ENCODE data around the gene FMO1.

Gene FMO1

GRCh38 chr1:171252482-171252881 lies 4.2 kb downstream of the FMO1 start:
- H3K4me3 ChIP-seq (ENCODE audit: low read depth, low read length): no peak overlapping the region
- no peak for DNase-seq (ENCODE audit: low read depth)
- TF ChIP-seq CTCF (IDR thresholded peaks at IDR 0.05; ENCODE audit: low read depth, low read length): no peak
- no peak for TF ChIP-seq POLR2A (IDR thresholded peaks at IDR 0.05; ENCODE audit: extremely low read depth, insufficient read length)
- TF ChIP-seq MAX (IDR thresholded peaks at IDR 0.05; ENCODE audit: low read depth, low read length): no peak
- TF ChIP-seq MYC (IDR thresholded peaks at IDR 0.05; ENCODE audit: low read depth, low read length): no peak

- TF ChIP-seq MAX (IDR thresholded peaks at IDR 0.05; ENCODE audit: low read depth, low read length) (no peak), MYC (IDR thresholded peaks at IDR 0.05; ENCODE audit: low read depth, low read length) (no peak), CTCF (IDR thresholded peaks at IDR 0.05; ENCODE audit: low read depth, low read length) (no peak), POLR2A (IDR thresholded peaks at IDR 0.05; ENCODE audit: extremely low read depth, insufficient read length) (no peak)
- DNase-seq (ENCODE audit: low read depth): no peak
- H3K4me3 ChIP-seq (ENCODE audit: low read depth, low read length): no peak overlapping the region
Measured at GRCh38 chr1:171254859-171255258, 6.6 kb downstream of the FMO1 start.

GRCh38 chr1:171256940-171257606 lies 8.8 kb downstream of the FMO1 start:
- no peak overlapping the region for H3K4me3 ChIP-seq (ENCODE audit: low read depth, low read length)
- TF ChIP-seq MYC (IDR thresholded peaks at IDR 0.05; ENCODE audit: low read depth, low read length) (no peak), MAX (IDR thresholded peaks at IDR 0.05; ENCODE audit: low read depth, low read length) (no peak), CTCF (IDR thresholded peaks at IDR 0.05; ENCODE audit: low read depth, low read length) (no peak), POLR2A (IDR thresholded peaks at IDR 0.05; ENCODE audit: extremely low read depth, insufficient read length) (no peak)
- no peak for DNase-seq (ENCODE audit: low read depth)

- DNase-seq (ENCODE audit: low read depth): no peak
- H3K4me3 ChIP-seq (ENCODE audit: low read depth, low read length): no peak overlapping the region
- no peak for TF ChIP-seq MAX (IDR thresholded peaks at IDR 0.05; ENCODE audit: low read depth, low read length)
Measured at GRCh38 chr1:171257607-171258076, 9.3 kb downstream of the FMO1 start.

GRCh38 chr1:171258429-171258828 lies 10.1 kb downstream of the FMO1 start:
- no peak for TF ChIP-seq POLR2A (IDR thresholded peaks at IDR 0.05; ENCODE audit: extremely low read depth, insufficient read length)
- no peak for TF ChIP-seq MYC (IDR thresholded peaks at IDR 0.05; ENCODE audit: low read depth, low read length)
- no peak for TF ChIP-seq CTCF (IDR thresholded peaks at IDR 0.05; ENCODE audit: low read depth, low read length)
- DNase-seq (ENCODE audit: low read depth): no peak
- H3K4me3 ChIP-seq (ENCODE audit: low read depth, low read length): no peak overlapping the region

GRCh38 chr1:171258943-171259342 lies 10.6 kb downstream of the FMO1 start:
- H3K4me3 ChIP-seq (ENCODE audit: low read depth, low read length): no peak overlapping the region
- no peak for TF ChIP-seq MYC (IDR thresholded peaks at IDR 0.05; ENCODE audit: low read depth, low read length)
- no peak for TF ChIP-seq MAX (IDR thresholded peaks at IDR 0.05; ENCODE audit: low read depth, low read length)
- TF ChIP-seq POLR2A (IDR thresholded peaks at IDR 0.05; ENCODE audit: extremely low read depth, insufficient read length): no peak
- TF ChIP-seq CTCF (IDR thresholded peaks at IDR 0.05; ENCODE audit: low read depth, low read length): no peak
- no peak for DNase-seq (ENCODE audit: low read depth)

All from NB4 (cell line).